SW480 (cell line): ENCODE measurements around the gene TNNT3.
"Not testable (repeated sequence)": the region's sequence is repeated elsewhere in the genome, so short reads cannot be mapped to it uniquely, and the experiment has no call there.

Experiments
- DNase-seq: peaks from one replicate; pipeline ENCODE4 v3.0.0-alpha.2; 2016; ENCODE audit warnings: low spot score

The TNNT3 gene

GRCh38 chr11:1881442-1882264 is 37.9 kb upstream of the TNNT3 start:
- no peak for DNase-seq

GRCh38 chr11:1882265-1883238 is 37.0 kb upstream of the TNNT3 start:
- peak; percentile 42 for DNase-seq

GRCh38 chr11:1883346-1884302 is 35.9 kb upstream of the TNNT3 start:
- no peak for DNase-seq

GRCh38 chr11:1884303-1884700 is 35.2 kb upstream of the TNNT3 start:
- no peak for DNase-seq

- DNase-seq = not testable (repeated sequence)
Observed at GRCh38 chr11:1886551-1886950, 33.0 kb upstream of the TNNT3 start.

GRCh38 chr11:1887451-1888346 is 31.8 kb upstream of the TNNT3 start:
- DNase-seq = no peak

- no peak for DNase-seq
Observed at GRCh38 chr11:1888347-1888753, 31.2 kb upstream of the TNNT3 start.

- no peak for DNase-seq
Observed at GRCh38 chr11:1888811-1889210, 30.7 kb upstream of the TNNT3 start.

GRCh38 chr11:1889224-1889930 is 30.1 kb upstream of the TNNT3 start:
- no peak for DNase-seq

GRCh38 chr11:1889941-1890855 is 29.3 kb upstream of the TNNT3 start:
- no peak for DNase-seq

- no peak for DNase-seq
Observed at GRCh38 chr11:1890856-1891830, 28.4 kb upstream of the TNNT3 start.

GRCh38 chr11:1891831-1892115 is 27.7 kb upstream of the TNNT3 start, which contains the start of gene PRR33:
Gene PRR33, minus strand, starts transcription at chr11:1891895. Its CDS starts 1,311 bp downstream, at chr11:1890584.
- no peak for DNase-seq

- no peak for DNase-seq
Observed at GRCh38 chr11:1892116-1892515, 27.4 kb upstream of the TNNT3 start.

- no peak for DNase-seq
Observed at GRCh38 chr11:1892558-1892957, 26.9 kb upstream of the TNNT3 start.

GRCh38 chr11:1893581-1894359 is 25.7 kb upstream of the TNNT3 start:
- DNase-seq = no peak

GRCh38 chr11:1894759-1895158 is 24.7 kb upstream of the TNNT3 start:
- DNase-seq = no peak

- DNase-seq = no peak
Observed at GRCh38 chr11:1896468-1896867, 23.0 kb upstream of the TNNT3 start.
